ENCODE measurements around the gene OXNAD1.

DNA sequence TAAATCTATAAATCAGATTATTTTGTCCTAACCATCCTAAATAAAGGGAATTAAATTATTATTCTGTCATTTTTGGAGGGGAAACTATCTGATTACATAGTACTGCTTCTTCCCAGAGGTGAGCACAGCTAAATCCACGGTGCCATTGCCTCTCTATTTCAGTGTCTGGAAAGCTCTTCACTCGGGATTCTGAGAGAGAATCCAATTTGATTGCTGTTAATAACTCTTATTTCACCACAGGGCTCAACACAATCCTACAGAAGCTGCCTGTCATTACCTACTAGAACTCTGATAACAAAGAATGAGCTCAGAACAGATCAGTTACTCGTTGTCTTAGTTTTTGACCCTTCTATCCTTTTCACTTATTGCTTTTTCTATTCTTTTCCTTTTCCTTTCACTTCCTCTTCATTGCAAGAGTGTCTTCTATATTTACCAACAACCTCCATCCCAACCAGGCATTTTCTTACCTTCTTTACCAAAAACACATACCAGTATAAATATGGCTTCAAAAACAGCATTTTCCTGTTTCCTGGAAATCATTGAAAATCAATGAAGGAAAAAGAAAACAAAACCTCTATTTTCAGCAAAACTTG lies 30.4 kb downstream of the OXNAD1 start:
- TF ChIP-seq POLR2A (IDR thresholded peaks at IDR 0.05; ENCODE audit: low read depth, low read length) (no peak), RFX5 (IDR thresholded peaks at IDR 0.05; ENCODE audit: low read depth, low read length) (no peak), CBX3 (IDR thresholded peaks at IDR 0.05; ENCODE audit: borderline replicate concordance, low read depth) (no peak), SRF (IDR thresholded peaks at IDR 0.05; ENCODE audit: low read depth in 2 of 2, low read length in 2 of 2) (no peak), JUND (IDR thresholded peaks at IDR 0.05; ENCODE audit: low read depth, low read length) (no peak), FOXM1 (IDR thresholded peaks at IDR 0.05; ENCODE audit: low read depth, low read length) (no peak)
- TF ChIP-seq, protein P1, sequence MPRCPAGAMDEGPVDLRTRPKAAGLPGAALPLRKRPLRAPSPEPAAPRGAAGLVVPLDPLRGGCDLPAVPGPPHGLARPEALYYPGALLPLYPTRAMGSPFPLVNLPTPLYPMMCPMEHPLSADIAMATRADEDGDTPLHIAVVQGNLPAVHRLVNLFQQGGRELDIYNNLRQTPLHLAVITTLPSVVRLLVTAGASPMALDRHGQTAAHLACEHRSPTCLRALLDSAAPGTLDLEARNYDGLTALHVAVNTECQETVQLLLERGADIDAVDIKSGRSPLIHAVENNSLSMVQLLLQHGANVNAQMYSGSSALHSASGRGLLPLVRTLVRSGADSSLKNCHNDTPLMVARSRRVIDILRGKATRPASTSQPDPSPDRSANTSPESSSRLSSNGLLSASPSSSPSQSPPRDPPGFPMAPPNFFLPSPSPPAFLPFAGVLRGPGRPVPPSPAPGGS (IDR thresholded peaks at IDR 0.05; ENCODE audit: borderline replicate concordance, insufficient read depth, low read depth, low read length, poor library complexity, severe bottlenecking) = no peak
- TF ChIP-seq, protein P2, sequence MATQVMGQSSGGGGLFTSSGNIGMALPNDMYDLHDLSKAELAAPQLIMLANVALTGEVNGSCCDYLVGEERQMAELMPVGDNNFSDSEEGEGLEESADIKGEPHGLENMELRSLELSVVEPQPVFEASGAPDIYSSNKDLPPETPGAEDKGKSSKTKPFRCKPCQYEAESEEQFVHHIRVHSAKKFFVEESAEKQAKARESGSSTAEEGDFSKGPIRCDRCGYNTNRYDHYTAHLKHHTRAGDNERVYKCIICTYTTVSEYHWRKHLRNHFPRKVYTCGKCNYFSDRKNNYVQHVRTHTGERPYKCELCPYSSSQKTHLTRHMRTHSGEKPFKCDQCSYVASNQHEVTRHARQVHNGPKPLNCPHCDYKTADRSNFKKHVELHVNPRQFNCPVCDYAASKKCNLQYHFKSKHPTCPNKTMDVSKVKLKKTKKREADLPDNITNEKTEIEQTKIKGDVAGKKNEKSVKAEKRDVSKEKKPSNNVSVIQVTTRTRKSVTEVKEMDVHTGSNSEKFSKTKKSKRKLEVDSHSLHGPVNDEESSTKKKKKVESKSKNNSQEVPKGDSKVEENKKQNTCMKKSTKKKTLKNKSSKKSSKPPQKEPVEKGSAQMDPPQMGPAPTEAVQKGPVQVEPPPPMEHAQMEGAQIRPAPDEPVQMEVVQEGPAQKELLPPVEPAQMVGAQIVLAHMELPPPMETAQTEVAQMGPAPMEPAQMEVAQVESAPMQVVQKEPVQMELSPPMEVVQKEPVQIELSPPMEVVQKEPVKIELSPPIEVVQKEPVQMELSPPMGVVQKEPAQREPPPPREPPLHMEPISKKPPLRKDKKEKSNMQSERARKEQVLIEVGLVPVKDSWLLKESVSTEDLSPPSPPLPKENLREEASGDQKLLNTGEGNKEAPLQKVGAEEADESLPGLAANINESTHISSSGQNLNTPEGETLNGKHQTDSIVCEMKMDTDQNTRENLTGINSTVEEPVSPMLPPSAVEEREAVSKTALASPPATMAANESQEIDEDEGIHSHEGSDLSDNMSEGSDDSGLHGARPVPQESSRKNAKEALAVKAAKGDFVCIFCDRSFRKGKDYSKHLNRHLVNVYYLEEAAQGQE (IDR thresholded peaks at IDR 0.05; ENCODE audit: low read depth, low read length) = no peak
- TF ChIP-seq, protein P3, sequence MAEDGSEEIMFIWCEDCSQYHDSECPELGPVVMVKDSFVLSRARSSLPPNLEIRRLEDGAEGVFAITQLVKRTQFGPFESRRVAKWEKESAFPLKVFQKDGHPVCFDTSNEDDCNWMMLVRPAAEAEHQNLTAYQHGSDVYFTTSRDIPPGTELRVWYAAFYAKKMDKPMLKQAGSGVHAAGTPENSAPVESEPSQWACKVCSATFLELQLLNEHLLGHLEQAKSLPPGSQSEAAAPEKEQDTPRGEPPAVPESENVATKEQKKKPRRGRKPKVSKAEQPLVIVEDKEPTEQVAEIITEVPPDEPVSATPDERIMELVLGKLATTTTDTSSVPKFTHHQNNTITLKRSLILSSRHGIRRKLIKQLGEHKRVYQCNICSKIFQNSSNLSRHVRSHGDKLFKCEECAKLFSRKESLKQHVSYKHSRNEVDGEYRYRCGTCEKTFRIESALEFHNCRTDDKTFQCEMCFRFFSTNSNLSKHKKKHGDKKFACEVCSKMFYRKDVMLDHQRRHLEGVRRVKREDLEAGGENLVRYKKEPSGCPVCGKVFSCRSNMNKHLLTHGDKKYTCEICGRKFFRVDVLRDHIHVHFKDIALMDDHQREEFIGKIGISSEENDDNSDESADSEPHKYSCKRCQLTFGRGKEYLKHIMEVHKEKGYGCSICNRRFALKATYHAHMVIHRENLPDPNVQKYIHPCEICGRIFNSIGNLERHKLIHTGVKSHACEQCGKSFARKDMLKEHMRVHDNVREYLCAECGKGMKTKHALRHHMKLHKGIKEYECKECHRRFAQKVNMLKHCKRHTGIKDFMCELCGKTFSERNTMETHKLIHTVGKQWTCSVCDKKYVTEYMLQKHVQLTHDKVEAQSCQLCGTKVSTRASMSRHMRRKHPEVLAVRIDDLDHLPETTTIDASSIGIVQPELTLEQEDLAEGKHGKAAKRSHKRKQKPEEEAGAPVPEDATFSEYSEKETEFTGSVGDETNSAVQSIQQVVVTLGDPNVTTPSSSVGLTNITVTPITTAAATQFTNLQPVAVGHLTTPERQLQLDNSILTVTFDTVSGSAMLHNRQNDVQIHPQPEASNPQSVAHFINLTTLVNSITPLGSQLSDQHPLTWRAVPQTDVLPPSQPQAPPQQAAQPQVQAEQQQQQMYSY (CRISPR knock-in tag; IDR thresholded peaks at IDR 0.05) = no peak
